Measurements from ENCODE around the gene PRR3.
"Not testable (repeated sequence)": the region's sequence is repeated elsewhere in the genome, so short reads cannot be mapped to it uniquely, and the experiment has no call there.

Gene PRR3, protein sequence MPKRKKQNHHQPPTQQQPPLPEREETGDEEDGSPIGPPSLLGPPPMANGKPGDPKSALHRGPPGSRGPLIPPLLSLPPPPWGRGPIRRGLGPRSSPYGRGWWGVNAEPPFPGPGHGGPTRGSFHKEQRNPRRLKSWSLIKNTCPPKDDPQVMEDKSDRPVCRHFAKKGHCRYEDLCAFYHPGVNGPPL

DNA sequence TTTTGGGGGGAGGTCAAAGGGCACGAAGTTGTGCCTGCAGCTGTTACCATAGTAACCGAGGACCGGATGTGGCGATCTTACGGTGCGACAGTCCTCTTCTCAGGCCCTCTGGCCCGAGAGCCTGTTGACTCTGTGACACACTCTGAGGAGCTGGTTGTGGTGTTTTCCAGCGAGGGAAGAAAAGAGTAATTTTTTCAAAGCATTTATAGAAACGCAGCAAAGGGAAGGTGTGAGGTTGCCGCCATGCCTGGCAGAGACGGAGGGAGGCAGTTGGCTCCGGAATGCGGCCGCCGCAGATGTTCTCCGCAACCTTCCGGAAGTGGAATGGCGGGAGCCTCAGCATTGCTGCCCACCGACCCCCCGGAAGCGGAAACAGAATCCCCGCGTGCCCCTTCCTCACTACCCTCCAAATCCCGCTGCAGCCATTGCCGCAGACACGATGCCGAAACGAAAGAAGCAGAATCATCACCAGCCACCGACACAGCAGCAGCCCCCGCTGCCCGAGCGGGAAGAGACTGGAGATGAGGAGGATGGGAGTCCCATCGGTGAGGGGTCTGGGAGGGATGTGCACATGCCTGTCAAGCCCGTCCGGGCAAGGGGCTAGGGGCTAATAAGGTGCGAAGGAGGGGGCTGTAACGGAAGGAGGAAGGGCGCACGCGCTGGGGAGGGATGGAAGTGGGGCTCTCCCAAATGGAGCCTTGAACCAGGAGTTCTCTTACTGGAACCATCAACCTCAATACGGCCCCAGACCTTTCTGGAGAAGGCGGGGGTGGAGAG, at the start of gene PRR3:
Gene PRR3, plus strand, starts transcription at position 390 of the 777 bp plus-strand sequence. Its CDS starts 50 bp downstream, at position 440.
- DNase-seq: peak; percentile 92

DNA sequence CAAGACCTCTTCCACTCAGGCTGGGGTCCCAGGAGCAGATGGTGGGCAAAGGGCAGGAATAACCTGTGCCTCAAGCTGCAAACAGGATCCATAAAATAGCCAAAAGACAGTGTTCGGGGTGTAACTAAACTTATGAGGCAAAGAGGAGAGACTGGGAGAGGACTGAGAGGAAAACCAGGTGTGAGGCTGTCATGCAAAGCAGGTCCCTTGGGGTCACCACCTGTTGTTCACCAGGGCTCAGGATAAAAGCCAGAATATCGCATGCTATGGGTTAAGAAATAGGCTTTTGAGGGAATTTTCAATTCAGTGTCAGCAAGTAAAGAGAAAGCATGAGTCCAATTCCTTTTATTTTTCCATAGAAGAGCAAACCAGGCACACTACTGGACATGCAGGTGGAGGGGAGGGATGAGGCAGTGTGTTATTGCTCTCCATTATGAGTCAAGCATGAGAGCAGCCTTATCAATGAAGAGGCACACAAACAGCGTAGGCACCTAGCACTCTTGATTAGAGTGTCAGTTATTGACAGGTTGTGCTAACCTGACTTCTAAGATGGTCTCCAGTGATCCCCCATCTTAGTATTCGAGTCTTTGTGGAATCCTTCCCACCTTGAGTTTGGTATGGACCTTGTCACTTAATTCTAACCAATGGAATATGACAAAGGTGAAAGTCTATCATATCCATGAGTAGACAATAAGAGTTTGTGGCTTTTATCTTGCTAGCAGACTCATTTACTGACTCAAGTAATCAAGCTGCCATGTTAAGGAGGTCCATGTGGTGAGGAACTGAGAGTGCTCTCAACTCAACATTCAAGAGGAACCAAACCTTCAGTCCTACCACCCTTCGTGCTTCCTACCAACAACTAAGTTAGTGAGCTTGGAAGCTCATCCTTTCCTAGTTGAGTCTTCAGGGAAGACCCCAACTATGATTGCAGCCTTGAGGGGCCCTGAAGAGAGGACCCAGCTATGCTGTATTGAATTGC, 49.0 kb upstream of the PRR3 start:
- DNase-seq: no peak

DNA sequence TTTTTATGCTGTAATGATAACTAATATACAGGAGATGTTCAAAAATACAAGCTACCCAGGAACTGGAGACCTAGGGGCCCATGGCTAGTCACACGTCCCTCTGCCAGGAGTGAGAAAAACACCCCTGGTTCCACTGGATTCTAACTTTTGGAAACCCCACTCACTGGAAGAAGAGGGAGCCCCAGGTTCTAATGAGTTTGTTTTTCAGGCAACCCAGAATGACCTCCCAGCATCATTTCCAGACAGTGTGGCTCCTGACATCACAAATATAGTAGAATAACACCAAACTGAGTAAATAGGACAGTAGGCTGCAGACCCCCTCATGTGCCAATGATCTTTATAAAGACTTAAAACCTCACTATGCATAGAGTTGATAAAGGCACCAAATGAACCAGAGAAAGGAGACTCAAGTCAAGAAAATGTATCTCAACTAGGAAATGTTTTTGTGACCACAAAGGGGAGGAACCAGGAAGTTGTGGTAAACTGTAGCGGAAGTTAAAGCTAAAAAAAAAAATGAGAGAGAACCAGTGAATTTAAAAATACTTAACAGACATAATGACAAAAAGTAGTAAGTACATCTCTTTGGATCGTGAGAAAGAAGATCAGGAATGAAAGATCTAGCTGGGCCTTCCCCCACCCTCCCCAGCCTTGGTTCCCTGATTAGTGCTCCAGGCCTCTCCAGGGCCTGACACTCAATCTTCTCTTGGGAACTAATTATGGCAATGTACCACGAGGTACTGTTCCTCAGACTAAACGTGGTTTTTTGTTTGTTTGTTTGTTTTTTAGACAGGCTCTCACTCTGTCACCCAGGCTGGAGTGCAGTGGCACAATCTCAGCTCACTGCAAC, 48.0 kb upstream of the PRR3 start:
- DNase-seq: no peak

DNA sequence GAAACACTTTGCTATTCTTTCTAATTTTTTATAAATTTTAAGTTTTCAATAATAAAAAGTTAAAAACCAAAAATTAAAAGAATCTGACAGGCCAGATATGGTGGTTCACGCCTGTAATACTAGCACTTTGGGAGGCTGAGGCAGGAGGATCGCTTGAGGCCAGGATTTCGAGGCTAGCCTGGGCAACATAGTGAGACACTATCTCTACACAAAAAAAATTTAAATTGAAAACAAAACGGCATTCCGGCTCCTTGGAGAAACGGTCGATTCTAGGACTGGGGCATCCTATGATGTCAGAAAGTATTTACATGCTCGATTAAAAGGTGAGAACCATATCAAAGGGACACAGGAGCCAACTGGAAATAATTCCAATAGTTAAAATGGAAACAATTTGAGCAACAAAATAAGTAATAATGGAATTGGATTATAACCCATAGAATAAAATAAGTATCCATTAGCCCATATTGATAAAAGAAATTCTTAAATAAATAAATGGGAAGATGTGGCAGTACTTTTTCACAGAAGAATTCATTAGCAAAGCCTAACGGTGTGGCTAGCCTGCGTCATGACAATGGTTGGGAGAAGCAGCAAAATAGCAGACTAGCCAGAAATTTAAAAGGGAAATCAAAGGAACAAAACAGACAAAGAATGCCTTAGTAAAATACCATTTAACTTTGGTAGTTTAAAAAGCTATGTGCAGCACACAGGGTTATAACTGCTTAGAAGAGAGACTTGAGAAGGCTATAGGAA, 46.5 kb upstream of the PRR3 start:
- DNase-seq: no peak

DNA sequence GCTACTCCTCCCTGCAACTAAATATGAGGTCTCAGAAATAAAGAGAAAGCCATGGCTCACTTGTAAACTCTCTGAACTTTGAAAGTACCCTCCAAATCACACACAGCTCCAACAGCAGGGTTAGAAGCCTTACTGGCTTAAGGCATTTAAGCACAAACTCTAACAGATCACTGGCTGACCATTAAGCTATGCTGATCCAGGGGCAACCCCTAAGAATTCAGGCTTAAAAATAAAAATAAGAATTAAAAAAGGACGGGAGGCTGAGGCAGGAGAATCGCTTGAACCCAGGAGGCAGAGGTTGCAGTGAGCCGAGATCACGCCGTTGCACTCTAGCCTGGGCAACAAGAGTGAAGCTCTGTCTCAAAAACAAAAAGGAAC, 45.9 kb upstream of the PRR3 start:
- no peak for DNase-seq

DNA sequence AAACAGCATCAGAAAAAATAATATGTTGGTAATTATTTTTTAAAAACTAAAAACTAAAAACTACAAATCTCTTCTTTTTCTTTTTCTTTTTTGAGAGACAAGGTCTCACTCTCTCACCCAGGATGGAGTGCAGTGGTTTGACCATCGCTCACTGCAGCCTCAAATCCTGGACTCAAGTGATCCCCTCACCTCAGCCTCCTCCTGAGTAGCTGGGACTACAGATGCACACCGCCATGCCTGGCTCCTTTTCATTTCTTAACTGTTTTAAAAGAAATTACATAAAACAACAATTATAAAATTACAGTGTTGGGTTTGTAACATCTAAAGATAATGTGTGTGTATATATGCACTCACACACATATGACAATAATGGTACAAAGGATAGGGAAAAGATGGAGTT, 43.6 kb upstream of the PRR3 start:
- DNase-seq: no peak

DNA sequence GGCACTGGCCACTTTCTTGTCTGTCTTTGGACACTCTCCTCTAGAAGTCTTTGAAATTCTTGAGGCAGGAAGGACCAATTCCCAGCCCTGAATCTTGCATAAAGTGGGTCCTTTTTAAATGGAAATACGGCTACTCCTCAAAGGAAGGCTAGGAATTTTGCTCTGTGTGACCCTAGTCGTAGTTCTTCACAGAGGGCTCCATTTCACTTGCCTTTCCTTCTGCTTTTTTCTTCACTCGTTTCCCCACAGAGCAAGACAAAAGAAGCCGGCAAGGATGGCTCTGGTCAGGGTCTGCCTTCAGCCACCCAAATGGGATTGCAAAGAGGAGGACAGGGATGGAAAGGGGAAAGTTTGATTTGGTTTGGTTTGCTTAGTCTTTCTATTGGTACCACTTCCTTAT, 42.0 kb upstream of the PRR3 start:
- DNase-seq: no peak

DNA sequence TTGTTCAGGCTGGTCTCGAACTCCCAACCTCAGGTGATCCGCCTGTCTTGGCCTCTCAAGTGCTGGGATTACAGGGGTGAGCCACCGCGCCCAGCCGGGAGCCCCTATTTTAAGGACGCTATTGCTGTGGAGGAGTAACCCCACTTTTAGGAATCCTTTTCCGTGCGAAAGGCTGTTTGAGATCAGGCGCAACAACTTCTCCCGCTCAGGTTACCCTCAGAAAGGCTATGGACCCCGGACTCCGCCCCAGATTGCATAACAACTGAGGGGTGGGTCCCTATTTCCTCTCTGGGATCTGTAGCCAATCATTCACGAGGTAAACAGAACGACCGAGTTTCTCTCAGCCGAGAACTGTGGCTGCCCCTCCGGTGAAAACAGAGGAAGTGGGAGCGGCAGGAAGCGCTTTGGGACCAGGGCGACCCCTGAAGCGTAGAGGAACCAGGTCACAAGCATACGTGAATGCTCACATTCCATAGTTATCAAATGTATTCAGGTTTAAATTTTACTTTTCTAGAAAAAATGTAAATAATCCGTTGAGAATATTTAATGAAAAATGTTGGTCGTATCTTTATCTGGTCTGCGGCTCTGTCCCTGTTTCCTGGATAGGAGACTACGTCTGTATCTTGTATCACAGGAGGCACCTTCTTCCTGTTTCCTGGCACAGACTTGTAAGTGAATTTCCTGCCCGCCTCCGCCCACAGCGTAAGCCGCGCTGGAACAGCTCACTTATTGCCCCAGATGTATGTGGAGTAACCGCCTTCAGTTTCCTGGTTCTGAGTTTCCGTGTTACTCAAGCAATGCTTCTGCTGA, 40.9 kb upstream of the PRR3 start:
- no peak for DNase-seq

DNA sequence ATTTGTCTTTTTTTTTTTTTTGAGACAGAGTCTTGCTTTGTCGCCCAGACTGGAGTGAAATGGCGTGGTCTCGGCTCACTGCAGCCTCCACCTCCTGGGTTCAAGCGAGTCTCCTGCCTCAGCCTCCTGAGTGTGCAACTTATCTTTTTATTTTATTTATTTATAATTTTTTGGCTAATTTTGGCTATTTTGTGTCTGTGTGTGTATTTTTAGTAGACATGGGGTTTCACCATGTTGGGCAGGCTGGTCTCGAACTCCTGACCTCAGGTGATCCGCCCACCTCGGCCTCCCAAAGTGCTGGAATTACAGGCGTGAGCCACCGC, 40.4 kb upstream of the PRR3 start:
- DNase-seq: not testable (repeated sequence)

DNA sequence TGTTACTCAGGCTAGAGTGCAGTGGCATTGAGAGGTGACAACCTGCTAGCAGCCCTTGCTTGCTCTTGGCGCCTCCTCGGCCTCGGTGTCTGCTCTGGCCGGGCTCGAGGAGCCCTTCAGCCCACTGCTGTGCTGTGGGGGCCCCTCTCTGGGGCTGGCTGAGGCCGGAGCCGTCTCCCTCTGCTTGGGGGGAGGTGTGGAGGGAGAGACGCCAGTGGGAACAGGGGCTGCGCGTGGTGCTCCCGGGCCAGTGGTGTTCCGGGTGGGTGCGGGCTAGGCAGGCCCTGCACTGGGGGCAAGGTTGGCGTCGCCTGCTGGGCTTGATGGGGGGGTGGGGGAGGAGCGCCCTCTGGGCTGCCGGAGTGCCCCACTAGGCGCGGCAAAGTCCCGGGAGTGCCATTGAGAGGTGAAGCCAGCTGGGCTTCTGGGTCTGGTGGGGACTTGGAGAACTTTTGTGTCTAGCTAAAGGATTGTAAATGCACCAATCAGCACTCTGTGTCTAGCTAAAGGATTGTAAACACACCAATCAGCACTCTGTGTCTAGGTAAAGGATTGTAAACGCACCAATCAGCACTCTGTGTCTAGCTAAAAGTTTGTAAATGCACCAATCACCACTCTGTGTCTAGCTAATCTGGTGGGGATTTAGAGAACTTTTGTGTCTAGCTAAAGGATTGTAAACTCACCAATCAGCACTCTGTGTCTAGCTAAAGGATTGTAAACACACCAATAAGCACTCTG, 39.2 kb upstream of the PRR3 start:
- not testable (repeated sequence) for DNase-seq

DNA sequence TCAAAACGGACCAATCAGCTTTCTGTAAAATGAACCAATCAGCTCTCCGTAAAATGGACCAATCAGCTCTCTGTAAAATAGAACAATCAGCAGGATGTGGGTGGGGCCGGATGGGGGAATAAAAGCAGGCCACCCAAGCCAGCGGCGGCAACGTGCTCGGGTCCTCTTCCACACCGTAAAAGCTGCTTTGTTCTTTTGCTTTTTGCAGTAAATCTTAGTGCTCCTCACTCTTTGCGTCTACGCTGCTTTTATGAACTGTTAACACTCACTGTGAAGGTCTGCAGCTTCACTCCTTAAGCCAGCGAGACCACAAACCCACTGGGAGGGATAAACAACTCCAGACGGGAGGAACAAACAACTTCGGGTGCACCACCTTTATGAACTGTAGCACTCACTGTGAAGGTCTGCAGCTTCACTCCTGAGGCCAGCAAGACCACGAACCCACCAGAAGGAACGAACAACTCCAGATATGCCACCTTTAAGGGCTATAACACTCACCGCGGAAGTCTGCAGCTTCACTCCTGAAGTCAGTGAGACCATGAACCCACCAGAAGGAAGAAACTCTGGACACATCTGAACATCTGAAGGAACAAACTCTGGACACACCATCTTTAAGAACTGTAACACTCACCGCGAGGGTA, 38.5 kb upstream of the PRR3 start:
- DNase-seq: not testable (repeated sequence)

DNA sequence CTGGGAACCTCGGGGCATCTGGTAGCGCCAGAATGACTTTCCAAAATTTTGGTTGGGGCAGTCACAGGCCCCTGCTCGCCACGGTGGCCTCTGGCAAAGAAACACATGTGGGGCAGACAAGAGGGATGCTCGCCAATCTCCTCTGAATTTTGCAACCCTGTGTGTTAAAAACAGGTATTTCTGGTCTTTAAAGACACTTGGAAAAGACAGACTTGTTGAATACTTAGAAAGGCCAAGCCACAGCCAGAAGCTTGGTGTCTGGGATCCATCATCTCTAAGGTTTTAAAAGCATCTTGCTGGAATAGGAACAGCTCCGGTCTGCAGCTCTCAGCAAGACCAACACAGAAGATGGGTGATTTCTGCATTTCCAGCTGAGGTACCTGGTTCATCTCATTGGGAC, 36.6 kb upstream of the PRR3 start:
- no peak for DNase-seq

DNA sequence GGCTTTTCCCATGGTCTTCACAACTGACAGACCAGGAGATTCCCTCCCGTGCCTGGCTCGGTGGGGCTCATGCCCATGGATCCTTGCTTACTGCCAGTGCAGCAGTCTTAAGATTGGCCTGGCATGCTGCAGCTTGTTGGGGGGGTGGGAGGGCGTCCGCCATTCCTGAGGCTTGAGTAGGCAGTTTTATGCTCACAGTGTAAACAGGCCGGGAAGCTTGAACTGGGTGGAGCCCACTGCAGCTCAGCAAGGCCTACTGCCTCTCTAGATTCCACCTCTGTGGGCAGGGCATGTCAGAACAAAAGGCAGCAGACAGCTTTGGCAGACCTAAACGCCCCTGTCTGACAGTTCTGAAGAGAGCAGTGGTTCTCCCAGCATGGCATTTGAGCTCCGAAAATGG, 36.0 kb upstream of the PRR3 start:
- DNase-seq: not testable (repeated sequence)

DNA sequence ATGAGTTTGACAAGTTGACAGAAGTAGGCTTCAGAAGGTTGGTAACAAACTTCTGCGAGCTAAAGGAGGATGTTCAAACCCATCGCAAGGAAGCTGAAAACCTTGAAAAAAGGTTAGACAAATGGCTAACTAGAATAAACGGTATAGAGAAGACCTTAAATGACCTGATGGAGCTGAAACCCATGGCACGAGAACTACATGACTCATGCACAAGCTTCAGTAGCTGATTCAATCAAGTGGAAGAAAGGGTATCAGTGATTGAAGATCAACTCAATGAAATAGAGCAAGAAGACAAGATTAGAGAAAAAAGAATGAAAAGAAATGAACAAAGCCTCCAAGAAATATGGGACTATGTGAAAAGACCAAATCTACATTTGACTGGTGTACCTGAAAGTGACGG, 35.1 kb upstream of the PRR3 start:
- DNase-seq: not testable (repeated sequence)

DNA sequence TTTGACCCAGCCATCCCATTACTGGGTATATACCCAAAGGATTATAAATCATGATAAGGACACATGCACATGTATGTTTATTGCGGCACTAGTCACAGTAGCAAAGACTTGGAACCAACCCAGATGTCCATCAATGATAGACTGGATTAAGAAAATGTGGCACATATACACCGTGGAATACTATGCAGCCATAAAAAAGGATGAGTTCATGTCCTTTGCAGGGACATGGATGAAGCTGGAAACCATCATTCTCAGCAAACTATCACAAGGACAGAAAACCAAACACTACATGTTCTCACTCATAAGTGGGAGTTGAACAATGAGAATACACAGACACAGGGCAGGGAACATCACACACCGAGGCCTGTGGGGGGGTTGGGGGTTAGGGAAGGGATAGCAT, 30.7 kb upstream of the PRR3 start:
- DNase-seq: not testable (repeated sequence)

DNA sequence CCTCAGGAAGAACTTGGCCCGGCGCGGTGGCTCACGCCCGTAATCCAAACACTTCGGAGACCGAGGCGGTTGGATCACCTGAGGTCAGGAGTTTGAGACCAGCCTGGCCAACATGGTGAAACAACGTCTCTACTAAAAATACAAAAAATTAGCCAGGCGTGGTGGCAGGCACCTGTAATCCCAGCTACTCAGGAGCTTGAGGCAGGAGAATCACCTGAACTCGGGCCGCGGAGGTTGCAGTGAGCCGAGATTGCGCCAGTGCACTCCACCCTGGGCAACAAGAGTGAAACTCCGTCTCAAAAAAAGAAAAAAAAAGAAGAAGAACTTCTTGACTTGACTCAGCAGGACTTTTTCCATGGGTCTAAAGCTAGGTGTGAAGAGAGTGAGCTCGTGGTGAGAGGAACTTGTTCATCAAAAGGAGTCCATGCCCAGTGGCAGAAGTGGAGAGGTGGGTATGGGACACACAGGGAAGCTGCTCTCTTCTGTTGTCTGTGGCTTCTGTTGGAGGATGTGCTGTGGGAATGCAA, 27.7 kb upstream of the PRR3 start:
- not testable (repeated sequence) for DNase-seq

DNA sequence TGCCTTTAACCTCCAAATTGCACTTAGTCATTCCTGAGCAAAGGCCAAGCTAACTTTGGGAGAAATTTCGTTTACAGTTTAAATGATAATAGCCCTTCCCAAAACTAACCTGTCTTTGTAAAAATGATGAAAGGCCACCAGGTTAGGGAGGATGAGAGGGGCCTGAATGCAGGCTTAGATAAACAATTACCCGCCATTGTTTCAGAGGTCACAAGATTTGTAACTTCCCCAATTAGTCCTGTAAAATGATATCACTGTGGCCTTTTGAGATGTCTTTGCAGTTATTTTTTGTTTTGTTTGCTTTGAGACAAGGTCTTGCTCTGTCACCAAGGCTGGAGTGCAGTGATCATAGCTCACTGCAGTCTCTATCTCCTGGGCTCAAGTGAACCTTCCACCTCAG, 27.1 kb upstream of the PRR3 start:
- no peak for DNase-seq

DNA sequence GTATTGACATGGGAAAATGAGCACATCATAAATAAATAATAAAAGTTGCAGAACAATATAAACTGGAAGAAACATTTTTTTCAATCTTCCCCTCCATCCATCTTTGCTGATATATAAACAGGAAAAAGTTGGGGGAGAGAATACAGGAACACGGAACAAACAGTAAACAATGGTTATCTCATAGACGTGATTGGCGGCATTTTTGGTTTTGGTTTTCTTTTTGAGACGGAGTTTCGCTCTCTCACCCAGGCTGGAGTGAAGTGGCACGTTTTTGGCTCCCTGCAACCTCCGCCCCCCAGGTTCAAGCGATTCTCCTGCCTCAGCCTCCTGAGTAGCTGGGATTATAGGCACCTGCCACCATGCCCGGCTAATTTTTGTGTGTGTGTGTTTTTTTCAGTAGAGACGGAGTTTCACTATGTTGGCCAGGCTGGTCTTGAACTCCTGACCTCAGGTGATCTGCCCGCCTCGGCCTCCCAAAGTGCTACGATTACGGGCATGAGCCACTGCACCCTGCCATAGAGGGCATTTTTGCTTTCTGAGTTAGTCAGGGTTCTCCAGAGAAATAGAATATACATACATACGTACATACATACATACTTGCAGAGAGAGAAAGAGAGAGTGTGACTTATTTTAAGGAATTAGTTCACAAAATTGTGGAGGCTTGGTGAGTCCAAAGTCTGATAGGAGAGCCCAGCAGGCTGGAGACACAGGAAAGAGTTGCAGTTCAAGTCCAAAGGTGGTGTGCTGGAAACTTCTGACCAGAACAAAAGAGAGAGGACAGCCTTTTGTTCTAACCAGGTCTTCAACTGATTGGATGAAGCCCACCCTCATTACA, 23.4 kb upstream of the PRR3 start:
- DNase-seq: no peak

DNA sequence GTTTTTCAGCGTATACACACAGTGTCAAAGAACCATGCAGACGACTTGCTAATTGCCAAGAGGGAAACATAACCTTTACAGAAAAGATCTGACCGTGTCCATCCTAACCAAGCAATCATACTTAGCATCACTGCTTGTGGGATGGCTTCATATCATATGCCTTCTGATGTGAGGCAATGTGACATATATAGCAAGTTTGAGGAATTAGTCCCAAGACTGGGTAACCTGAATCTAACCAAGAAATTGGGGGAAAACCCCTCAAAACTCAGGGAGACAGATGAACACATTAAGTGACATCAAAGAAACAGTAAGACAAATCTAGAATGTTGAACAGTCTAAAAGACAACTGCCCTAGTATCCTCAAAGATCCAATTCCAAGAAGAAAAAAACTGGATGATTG, 19.2 kb upstream of the PRR3 start:
- no peak for DNase-seq

Data from NCI-H1105 treated with DMSO at 0.1 percent for 48 hours (cell line).